Measurements from ENCODE around the gene TAF11L12. TPM values are rescaled to one million over a fixed set of nuclear protein-coding genes. Genes with fewer than 3 reads are reported as not detected.

Gene TAF11L12
- polyA plus RNA-seq, 1 of the 3 experiments (the other 2 are of a cell fraction), result not detected

DNA sequence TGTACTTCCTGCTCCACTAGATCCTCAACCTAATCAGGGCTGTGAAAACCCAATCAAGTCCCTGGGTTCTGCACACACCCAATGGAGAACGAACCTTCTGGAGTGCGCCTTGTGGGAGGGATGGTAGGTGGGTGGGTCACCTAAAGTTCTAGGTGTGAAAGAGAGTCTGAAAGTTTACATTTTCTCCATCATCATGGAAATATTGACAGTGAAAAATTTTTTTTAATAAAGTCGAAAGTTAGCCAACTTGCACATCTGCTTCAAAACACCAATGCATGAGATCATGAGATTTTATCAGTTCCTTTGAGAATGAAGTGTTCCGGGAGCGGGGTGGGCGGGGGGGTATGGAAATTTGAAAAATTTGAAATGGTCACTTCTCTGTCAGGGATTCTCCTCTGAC, 45.7 kb downstream of the TAF11L12 start (continued):
- TF ChIP-seq, protein P1, sequence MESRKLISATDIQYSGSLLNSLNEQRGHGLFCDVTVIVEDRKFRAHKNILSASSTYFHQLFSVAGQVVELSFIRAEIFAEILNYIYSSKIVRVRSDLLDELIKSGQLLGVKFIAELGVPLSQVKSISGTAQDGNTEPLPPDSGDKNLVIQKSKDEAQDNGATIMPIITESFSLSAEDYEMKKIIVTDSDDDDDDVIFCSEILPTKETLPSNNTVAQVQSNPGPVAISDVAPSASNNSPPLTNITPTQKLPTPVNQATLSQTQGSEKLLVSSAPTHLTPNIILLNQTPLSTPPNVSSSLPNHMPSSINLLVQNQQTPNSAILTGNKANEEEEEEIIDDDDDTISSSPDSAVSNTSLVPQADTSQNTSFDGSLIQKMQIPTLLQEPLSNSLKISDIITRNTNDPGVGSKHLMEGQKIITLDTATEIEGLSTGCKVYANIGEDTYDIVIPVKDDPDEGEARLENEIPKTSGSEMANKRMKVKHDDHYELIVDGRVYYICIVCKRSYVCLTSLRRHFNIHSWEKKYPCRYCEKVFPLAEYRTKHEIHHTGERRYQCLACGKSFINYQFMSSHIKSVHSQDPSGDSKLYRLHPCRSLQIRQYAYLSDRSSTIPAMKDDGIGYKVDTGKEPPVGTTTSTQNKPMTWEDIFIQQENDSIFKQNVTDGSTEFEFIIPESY (IDR thresholded peaks at IDR 0.05; ENCODE audit: borderline replicate concordance, low read depth), result no peak
- no peak for TF ChIP-seq TCF12 (IDR thresholded peaks at IDR 0.05)
- TF ChIP-seq RAD21 (IDR thresholded peaks at IDR 0.05; ENCODE audit: low read length), result no peak

Small RNA genes within 50 kb of the gene (small RNA-seq; reads per million reads assigned to genes)
- 0 reads per million in 7 experiments for gene AC233724.1
- gene AC233724.2, result 0 reads per million in 7 experiments
- gene AC233724.3, result 0 reads per million in 7 experiments
- gene AC233724.4, result 0 reads per million in 7 experiments
- gene AC233724.6, result 0 reads per million in 7 experiments
- 0 reads per million in 7 experiments for gene AC233724.7

Other genes starting within 250 kb of the TAF11L12 start
- not detected in 2 replicates for gene TAF11L2, start 112.2 kb upstream of the TAF11L12 start, polyA plus RNA-seq (2012; rRNA removed)
- not detected in 2 replicates for gene TAF11L3, start 92.0 kb upstream of the TAF11L12 start, polyA plus RNA-seq (2012; rRNA removed)
- not detected in 2 replicates for gene TAF11L4, start 88.6 kb upstream of the TAF11L12 start, polyA plus RNA-seq (2012; rRNA removed)
- not detected in 2 replicates for gene TAF11L5, start 85.2 kb upstream of the TAF11L12 start, polyA plus RNA-seq (2012; rRNA removed)
- not detected in 2 replicates for gene TAF11L6, start 81.7 kb upstream of the TAF11L12 start, polyA plus RNA-seq (2012; rRNA removed)
- not detected in 2 replicates for gene TAF11L7, start 24.6 kb upstream of the TAF11L12 start, polyA plus RNA-seq (2012; rRNA removed)
- not detected in 2 replicates for gene TAF11L8, start 19.4 kb upstream of the TAF11L12 start, polyA plus RNA-seq (2012; rRNA removed)
- gene TAF11L9, start 16.0 kb upstream of the TAF11L12 start, polyA plus RNA-seq (2012; rRNA removed), result not detected in 2 replicates
- gene TAF11L10, start 12.6 kb upstream of the TAF11L12 start, polyA plus RNA-seq (2012; rRNA removed), result not detected in 2 replicates
- not detected in 2 replicates for gene TAF11L11, start 6.2 kb upstream of the TAF11L12 start, polyA plus RNA-seq (2012; rRNA removed)
- not detected in 2 replicates for gene TAF11L13, start 21.7 kb downstream of the TAF11L12 start, polyA plus RNA-seq (2012; rRNA removed)
- not detected in 2 replicates for gene TAF11L14, start 24.1 kb downstream of the TAF11L12 start, polyA plus RNA-seq (2012; rRNA removed)

All from SK-N-SH (cell line).